Measurements from ENCODE around the gene KRTAP2-2.

GRCh38 chr17:41054025-41054424, 1.0 kb downstream of the KRTAP2-2 start:
- TF ChIP-seq TAF1 (IDR thresholded peaks at IDR 0.05; ENCODE audit: low read depth, low read length) (no peak), POLR2AphosphoS5 (IDR thresholded peaks at IDR 0.05; ENCODE audit: low read depth, low read length) (no peak), POLR2A (IDR thresholded peaks at IDR 0.05; ENCODE audit: low read depth, low read length) (no peak), PAX5 (IDR thresholded peaks at IDR 0.05; ENCODE audit: insufficient read depth, low read length, severe bottlenecking) (no peak)

All from GM12891 (cell line).